ENCODE results near the gene TNFRSF9.

DNA sequence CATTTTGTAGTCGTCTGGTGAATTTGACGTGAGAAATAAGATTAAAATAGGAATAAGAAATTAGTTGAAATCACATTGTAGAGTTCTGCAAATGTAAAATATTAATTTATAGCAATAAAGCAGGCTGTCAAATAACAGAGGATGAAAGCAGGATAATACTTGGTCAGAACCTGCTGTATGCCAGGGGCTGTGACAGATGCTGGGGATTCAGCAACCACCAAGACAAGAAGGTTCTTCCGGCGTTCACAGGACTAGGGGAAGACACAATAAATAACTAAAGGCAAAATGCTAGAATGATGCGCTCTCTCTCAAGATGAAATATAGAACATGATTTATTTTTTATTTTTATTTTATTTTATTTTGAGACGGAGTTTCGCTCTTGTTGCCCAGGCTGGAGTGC is 14.0 kb upstream of the TNFRSF9 start:
- TF ChIP-seq, protein P1, sequence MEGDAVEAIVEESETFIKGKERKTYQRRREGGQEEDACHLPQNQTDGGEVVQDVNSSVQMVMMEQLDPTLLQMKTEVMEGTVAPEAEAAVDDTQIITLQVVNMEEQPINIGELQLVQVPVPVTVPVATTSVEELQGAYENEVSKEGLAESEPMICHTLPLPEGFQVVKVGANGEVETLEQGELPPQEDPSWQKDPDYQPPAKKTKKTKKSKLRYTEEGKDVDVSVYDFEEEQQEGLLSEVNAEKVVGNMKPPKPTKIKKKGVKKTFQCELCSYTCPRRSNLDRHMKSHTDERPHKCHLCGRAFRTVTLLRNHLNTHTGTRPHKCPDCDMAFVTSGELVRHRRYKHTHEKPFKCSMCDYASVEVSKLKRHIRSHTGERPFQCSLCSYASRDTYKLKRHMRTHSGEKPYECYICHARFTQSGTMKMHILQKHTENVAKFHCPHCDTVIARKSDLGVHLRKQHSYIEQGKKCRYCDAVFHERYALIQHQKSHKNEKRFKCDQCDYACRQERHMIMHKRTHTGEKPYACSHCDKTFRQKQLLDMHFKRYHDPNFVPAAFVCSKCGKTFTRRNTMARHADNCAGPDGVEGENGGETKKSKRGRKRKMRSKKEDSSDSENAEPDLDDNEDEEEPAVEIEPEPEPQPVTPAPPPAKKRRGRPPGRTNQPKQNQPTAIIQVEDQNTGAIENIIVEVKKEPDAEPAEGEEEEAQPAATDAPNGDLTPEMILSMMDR (conservative IDR thresholded peaks at IDR 0.05 in 1 of 2, IDR thresholded peaks at IDR 0.05 in 1 of 2; ENCODE audit: extremely low read depth in 1 of 2, insufficient read depth in 1 of 2, low read depth in 1 of 2, low read length in 2 of 2), result no peak
- no peak for TF ChIP-seq EZH2 (IDR thresholded peaks at IDR 0.05; ENCODE audit: borderline replicate concordance, low read length)
